GM23338 (cell line): Measurements from ENCODE around the gene IGF2BP3.
"Not testable (repeated sequence)": the region's sequence is repeated elsewhere in the genome, so short reads cannot be mapped to it uniquely, and the experiment has no call there.

ENCODE experiments used
- CREB1 ChIP-seq: fragments of 250-450 bp; sonication (Bioruptor Pico); IDR thresholded peaks from 2 replicates; pipeline ENCODE4 v1.5.0; 2020; ENCODE audit warnings: low read depth, mild to moderate bottlenecking, moderate library complexity
- EZH2 ChIP-seq: fragments of 200-600 bp; sonication (generic); IDR thresholded peaks from one replicate; pipeline ENCODE4 v1.8.0; 2017; ENCODE audit warnings: antibody characterized with exemption, mild to moderate bottlenecking, low read depth; ENCODE audit not compliant: unreplicated experiment
- EZH2phosphoT487 ChIP-seq: fragments of 200-600 bp; sonication (generic); IDR thresholded peaks from one replicate; pipeline ENCODE4 v1.8.1; 2018; ENCODE audit warnings: antibody characterized with exemption; ENCODE audit not compliant: unreplicated experiment
- JUNB ChIP-seq: IDR thresholded peaks from one replicate; pipeline ENCODE4 v1.6.1; 2016; ENCODE audit warnings: antibody characterized with exemption; ENCODE audit not compliant: unreplicated experiment
- POLR2AphosphoS5 ChIP-seq: IDR thresholded peaks from 2 replicates; pipeline ENCODE4 v1.6.1; 2016; ENCODE audit warnings: antibody characterized with exemption, low read depth
- ZNF331 ChIP-seq: fragments of 250-450 bp; sonication (Bioruptor Pico); IDR thresholded peaks from 2 replicates; pipeline ENCODE4 v1.5.0; 2020; ENCODE audit warnings: low read depth, mild to moderate bottlenecking, moderate library complexity
- TF ChIP-seq, protein P1 (sequence below), 2 experiments: fragments of 200-600 bp in 1 of 2; sonication (generic) in 1 of 2; conservative IDR thresholded peaks; 2 replicates each; pipeline versions ENCODE4 v1.5.1 to v1.6.1; 2016 to 2017; ENCODE audit warnings: antibody characterized with exemption in 2 of 2, low read depth in 2 of 2, mild to moderate bottlenecking in 2 of 2, moderate library complexity in 1 of 2
- TF ChIP-seq, protein P2 (sequence below): IDR thresholded peaks from one replicate; pipeline ENCODE4 v1.6.1; 2018; ENCODE audit warnings: antibody characterized with exemption; ENCODE audit not compliant: unreplicated experiment
- TF ChIP-seq, protein P3 (sequence below): IDR thresholded peaks from 2 replicates; pipeline ENCODE4 v1.6.1; 2016; ENCODE audit warnings: antibody characterized with exemption

DNA sequence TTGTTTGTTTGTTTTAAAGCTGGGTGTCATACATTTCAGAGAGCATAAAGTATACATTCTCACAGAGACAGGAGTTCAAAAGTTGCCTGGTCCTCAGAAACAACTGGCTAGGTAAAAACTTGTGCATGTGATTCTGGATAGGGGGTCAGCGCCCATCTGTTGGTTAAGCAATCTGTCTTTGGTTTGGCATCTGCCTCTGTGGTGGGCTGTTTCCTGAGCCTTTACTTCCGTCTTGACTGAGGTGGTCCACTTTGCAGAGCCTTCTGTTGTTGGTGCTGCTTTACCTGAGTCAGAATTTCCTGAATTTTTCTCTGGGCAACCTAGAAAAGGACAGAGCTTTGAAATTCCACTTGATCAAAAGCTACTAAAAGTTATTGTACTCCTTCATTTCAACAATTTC lies 158.2 kb downstream of the IGF2BP3 start:
- TF ChIP-seq, protein P1, sequence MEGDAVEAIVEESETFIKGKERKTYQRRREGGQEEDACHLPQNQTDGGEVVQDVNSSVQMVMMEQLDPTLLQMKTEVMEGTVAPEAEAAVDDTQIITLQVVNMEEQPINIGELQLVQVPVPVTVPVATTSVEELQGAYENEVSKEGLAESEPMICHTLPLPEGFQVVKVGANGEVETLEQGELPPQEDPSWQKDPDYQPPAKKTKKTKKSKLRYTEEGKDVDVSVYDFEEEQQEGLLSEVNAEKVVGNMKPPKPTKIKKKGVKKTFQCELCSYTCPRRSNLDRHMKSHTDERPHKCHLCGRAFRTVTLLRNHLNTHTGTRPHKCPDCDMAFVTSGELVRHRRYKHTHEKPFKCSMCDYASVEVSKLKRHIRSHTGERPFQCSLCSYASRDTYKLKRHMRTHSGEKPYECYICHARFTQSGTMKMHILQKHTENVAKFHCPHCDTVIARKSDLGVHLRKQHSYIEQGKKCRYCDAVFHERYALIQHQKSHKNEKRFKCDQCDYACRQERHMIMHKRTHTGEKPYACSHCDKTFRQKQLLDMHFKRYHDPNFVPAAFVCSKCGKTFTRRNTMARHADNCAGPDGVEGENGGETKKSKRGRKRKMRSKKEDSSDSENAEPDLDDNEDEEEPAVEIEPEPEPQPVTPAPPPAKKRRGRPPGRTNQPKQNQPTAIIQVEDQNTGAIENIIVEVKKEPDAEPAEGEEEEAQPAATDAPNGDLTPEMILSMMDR (conservative IDR thresholded peaks at IDR 0.05; ENCODE audit: low read depth in 2 of 2) = not testable (repeated sequence)
- not testable (repeated sequence) for TF ChIP-seq EZH2phosphoT487; POLR2AphosphoS5; EZH2; JUNB; CREB1 (CRISPR knock-in tag); ZNF331 (CRISPR knock-in tag)
- TF ChIP-seq, protein P2, sequence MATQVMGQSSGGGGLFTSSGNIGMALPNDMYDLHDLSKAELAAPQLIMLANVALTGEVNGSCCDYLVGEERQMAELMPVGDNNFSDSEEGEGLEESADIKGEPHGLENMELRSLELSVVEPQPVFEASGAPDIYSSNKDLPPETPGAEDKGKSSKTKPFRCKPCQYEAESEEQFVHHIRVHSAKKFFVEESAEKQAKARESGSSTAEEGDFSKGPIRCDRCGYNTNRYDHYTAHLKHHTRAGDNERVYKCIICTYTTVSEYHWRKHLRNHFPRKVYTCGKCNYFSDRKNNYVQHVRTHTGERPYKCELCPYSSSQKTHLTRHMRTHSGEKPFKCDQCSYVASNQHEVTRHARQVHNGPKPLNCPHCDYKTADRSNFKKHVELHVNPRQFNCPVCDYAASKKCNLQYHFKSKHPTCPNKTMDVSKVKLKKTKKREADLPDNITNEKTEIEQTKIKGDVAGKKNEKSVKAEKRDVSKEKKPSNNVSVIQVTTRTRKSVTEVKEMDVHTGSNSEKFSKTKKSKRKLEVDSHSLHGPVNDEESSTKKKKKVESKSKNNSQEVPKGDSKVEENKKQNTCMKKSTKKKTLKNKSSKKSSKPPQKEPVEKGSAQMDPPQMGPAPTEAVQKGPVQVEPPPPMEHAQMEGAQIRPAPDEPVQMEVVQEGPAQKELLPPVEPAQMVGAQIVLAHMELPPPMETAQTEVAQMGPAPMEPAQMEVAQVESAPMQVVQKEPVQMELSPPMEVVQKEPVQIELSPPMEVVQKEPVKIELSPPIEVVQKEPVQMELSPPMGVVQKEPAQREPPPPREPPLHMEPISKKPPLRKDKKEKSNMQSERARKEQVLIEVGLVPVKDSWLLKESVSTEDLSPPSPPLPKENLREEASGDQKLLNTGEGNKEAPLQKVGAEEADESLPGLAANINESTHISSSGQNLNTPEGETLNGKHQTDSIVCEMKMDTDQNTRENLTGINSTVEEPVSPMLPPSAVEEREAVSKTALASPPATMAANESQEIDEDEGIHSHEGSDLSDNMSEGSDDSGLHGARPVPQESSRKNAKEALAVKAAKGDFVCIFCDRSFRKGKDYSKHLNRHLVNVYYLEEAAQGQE = not testable (repeated sequence)
- TF ChIP-seq, protein P3, sequence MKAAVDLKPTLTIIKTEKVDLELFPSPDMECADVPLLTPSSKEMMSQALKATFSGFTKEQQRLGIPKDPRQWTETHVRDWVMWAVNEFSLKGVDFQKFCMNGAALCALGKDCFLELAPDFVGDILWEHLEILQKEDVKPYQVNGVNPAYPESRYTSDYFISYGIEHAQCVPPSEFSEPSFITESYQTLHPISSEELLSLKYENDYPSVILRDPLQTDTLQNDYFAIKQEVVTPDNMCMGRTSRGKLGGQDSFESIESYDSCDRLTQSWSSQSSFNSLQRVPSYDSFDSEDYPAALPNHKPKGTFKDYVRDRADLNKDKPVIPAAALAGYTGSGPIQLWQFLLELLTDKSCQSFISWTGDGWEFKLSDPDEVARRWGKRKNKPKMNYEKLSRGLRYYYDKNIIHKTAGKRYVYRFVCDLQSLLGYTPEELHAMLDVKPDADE = not testable (repeated sequence)
